B cell (primary cell): Measurements from ENCODE around the gene NPEPPS. TPM values are rescaled to one million over a fixed set of nuclear protein-coding genes. Genes with fewer than 3 reads are reported as not detected.

ENCODE experiments used
- ATAC-seq: fragments of 200-7000 bp; cut with Tn5 transposase; one replicate; pipeline ENCODE4 v1.10.0; 2021; ENCODE audit warnings: low read depth, mild to moderate bottlenecking, moderate number of reproducible peaks, moderate library complexity
- CTCF ChIA-PET: fragments of 350-600 bp; sonication (Branson Sonifier 250); formaldehyde crosslinking; loops from one replicate; lab custom pipeline; 2021; ENCODE audit warnings: antibody characterized with exemption, inconsistent platforms; lab: Charles Lee
- POLR2A ChIA-PET: fragments of 350-600 bp; sonication (Branson Sonifier 250); formaldehyde crosslinking; loops from one replicate; lab custom pipeline; 2021; ENCODE audit warnings: antibody characterized with exemption; lab: Charles Lee
- DNase-seq: peaks from one replicate; pipeline ENCODE4 v3.0.0; 2013
- H2AFZ ChIP-seq: 2 replicates; pipeline ENCODE4 v1.6.1; 2012; ENCODE audit warnings: mild to moderate bottlenecking, low read depth, low read length; ENCODE audit not compliant: insufficient read depth, poor library complexity, severe bottlenecking
- H3K27ac ChIP-seq, 2 donors: 1 replicate in 1 of 2; 2 replicates in 1 of 2; pipeline ENCODE4 v1.5.1; 2012 to 2013; ENCODE audit warnings: low read length in 2 of 2, mild to moderate bottlenecking in 2 of 2, moderate library complexity in 1 of 2
- H3K27me3 ChIP-seq, 4 experiments: fragments of 200-600 bp in 1 of 4; sonication (generic) in 1 of 4; replicated peaks in 1 of 4; 1 replicate in 2 of 4; 2 replicates in 2 of 4; pipeline versions ENCODE4 v1.6.1 to v1.7.0; 2013 to 2016; ENCODE audit warnings: low read length in 3 of 4, mild to moderate bottlenecking in 2 of 4, mixed read lengths in 1 of 4, moderate library complexity in 1 of 4; ENCODE audit not compliant: insufficient read depth in 4 of 4, control insufficient read depth in 3 of 4; ENCODE audit errors: control extremely low read depth in 1 of 4
- H3K36me3 ChIP-seq, 2 experiments: replicated peaks in 1 of 2; 1 replicate in 1 of 2; 2 replicates in 1 of 2; pipeline versions ENCODE4 v1.6.1 to v1.7.1; 2013; ENCODE audit warnings: low read length in 1 of 2; ENCODE audit not compliant: insufficient read depth in 2 of 2, control insufficient read depth in 1 of 2; ENCODE audit errors: control extremely low read depth in 1 of 2, extremely low read depth in 1 of 2
- H3K4me1 ChIP-seq, 2 donors: fragments of 200-600 bp in 1 of 2; sonication (generic) in 1 of 2; 1 replicate in 1 of 2; 2 replicates in 1 of 2; pipeline versions ENCODE4 v1.5.1 to v1.6.1; 2013 to 2017; ENCODE audit warnings: low read length in 2 of 2; ENCODE audit not compliant: control insufficient read depth in 2 of 2, insufficient read depth in 2 of 2
- H3K4me2 ChIP-seq: replicated peaks from 2 replicates; pipeline ENCODE3; 2012; ENCODE audit warnings: mild to moderate bottlenecking, low read depth, low read length; ENCODE audit not compliant: poor library complexity, severe bottlenecking
- H3K4me3 ChIP-seq, 5 experiments: fragments of 200-600 bp in 1 of 5; sonication (generic) in 1 of 5; 1 replicate in 3 of 5; 2 replicates in 2 of 5; pipeline versions ENCODE4 v1.5.1 to v1.7.0; 2011 to 2016; ENCODE audit warnings: low read length in 4 of 5, mild to moderate bottlenecking in 4 of 5, low read depth in 2 of 5, control low read depth in 1 of 5, moderate library complexity in 1 of 5; ENCODE audit not compliant: insufficient read depth in 1 of 5; ENCODE audit errors: control extremely low read depth in 1 of 5, extremely low read depth in 1 of 5
- H3K79me2 ChIP-seq: fragments of 200-600 bp; sonication (generic); one replicate; pipeline ENCODE4 v1.6.0; 2016; ENCODE audit warnings: low read length; ENCODE audit not compliant: control insufficient read depth, insufficient read depth
- H3K9ac ChIP-seq: fragments of 200-600 bp; sonication (generic); 2 replicates; pipeline ENCODE4 v1.6.1; 2017; ENCODE audit warnings: mild to moderate bottlenecking, low read length, moderate library complexity
- H3K9me3 ChIP-seq, 3 donors: one replicate each; pipeline versions ENCODE4 v1.6.1 to v1.7.1; 2013; ENCODE audit warnings: low read length in 2 of 3; ENCODE audit not compliant: control insufficient read depth in 2 of 3, insufficient read depth in 1 of 3; ENCODE audit errors: control extremely low read depth in 1 of 3
- H4K20me1 ChIP-seq: 2 replicates; pipeline ENCODE4 v1.6.0; 2012; ENCODE audit warnings: mild to moderate bottlenecking, low read length; ENCODE audit not compliant: insufficient read depth, control insufficient read depth, poor library complexity, severe bottlenecking
- H3K27ac Mint-ChIP-seq: one replicate; pipeline ENCODE4 v1.8.0; 2021; ENCODE audit warnings: mixed read lengths
- H3K27me3 Mint-ChIP-seq: one replicate; pipeline ENCODE4 v1.8.0; 2021; ENCODE audit warnings: mixed read lengths
- H3K4me1 Mint-ChIP-seq: one replicate; pipeline ENCODE4 v1.8.0; 2021; ENCODE audit warnings: mixed read lengths
- H3K4me3 Mint-ChIP-seq: one replicate; pipeline ENCODE4 v1.8.0; 2021; ENCODE audit warnings: mixed read lengths
- H3K9me3 Mint-ChIP-seq: one replicate; pipeline ENCODE4 v1.8.0; 2022; ENCODE audit warnings: mixed read lengths; ENCODE audit not compliant: insufficient read depth
- CTCF ChIP-seq: fragments of 200-600 bp; IDR thresholded peaks from one replicate; pipeline ENCODE4 v1.8.0; 2022; ENCODE audit warnings: antibody characterized with exemption, mild to moderate bottlenecking
- EZH2 ChIP-seq: IDR thresholded peaks from 2 replicates; pipeline ENCODE4 v1.6.1; 2012; ENCODE audit warnings: borderline replicate concordance, low read depth, mild to moderate bottlenecking, moderate library complexity, low read length; ENCODE audit not compliant: insufficient read depth, poor library complexity, severe bottlenecking
- WGBS: methylation state at CpG from one replicate; pipeline ENCODE4 v1.1.5; 2013; ENCODE audit warnings: missing lambda C conversion rate; ENCODE audit not compliant: insufficient coverage; 5-methylcytosine and 5-hydroxymethylcytosine counted together
- intact Hi-C: fragments of 100-400 bp; cut with micrococcal nuclease; formaldehyde crosslinking; loops from one replicate; pipeline ENCODE4 v1.10.0; 2022
- polyA plus RNA-seq: library from polyadenylated mRNA; depleted of rRNA; stranded (reverse); fragments of >200 nt; gene quantifications from 2 replicates; pipeline ENCODE4 v1.2.3, GENCODE V29; 2012
- total RNA-seq, 2 donors: library from RNA; stranded (reverse); fragments of 120-200 nt in 1 of 2; gene quantifications; 1 replicate in 1 of 2; 2 replicates in 1 of 2; pipeline versions ENCODE4 v1.2.3 to v1.2.4, GENCODE V29; 2013 to 2022

NPEPPS gene
- total and polyA plus RNA-seq, 2 donors (not counting 1 experiment from before 2014, with no cell fraction given): 47.8 to 160 TPM

- ChIA-PET POLR2A (no interaction called here), CTCF (no interaction called here)
- H3K27ac Mint-ChIP-seq: no peak overlapping the region
- intact Hi-C loops: no loop called here
- no peaks in the 10 kb centered on the region for H3K9me3 ChIP-seq
- H3K27me3 ChIP-seq: no peaks in the 10 kb centered on the region
- ATAC-seq (no peak), DNase-seq (no peak)
- H4K20me1 ChIP-seq: no peaks in the 10 kb centered on the region
- H3K27me3 Mint-ChIP-seq: no peaks in the 10 kb centered on the region
- H3K4me1 ChIP-seq: no peaks in the 10 kb centered on the region
- H3K27ac ChIP-seq: no peak overlapping the region
- no peak overlapping the region for H3K9ac ChIP-seq
- H3K9me3 Mint-ChIP-seq: no peaks in the 10 kb centered on the region
- H3K4me2 ChIP-seq: no peak overlapping the region
- TF ChIP-seq EZH2: no peak
- TF ChIP-seq CTCF: no peak
- H3K79me2 ChIP-seq: no peaks in the 10 kb centered on the region
- H2AFZ ChIP-seq: no peak overlapping the region
- 100% methylated on average over 1 of the region's 9 CpGs for WGBS
- H3K4me3 Mint-ChIP-seq: no peak overlapping the region
- peaks cover 14 to 41% of the 10 kb centered on the region in 2 experiments for H3K36me3 ChIP-seq
- no peak overlapping the region for H3K4me3 ChIP-seq
- no peaks in the 10 kb centered on the region for H3K4me1 Mint-ChIP-seq
Observed at GRCh38 chr17:47621293-47622179, 90.6 kb downstream of the NPEPPS start.

GRCh38 chr17:47622180-47622549 lies 91.3 kb downstream of the NPEPPS start:
- peaks cover 14 to 41% of the 10 kb centered on the region in 2 experiments for H3K36me3 ChIP-seq
- no peak overlapping the region for H3K4me2 ChIP-seq
- no peak overlapping the region for H3K27ac ChIP-seq
- no peak overlapping the region for H3K4me3 ChIP-seq
- DNase-seq: no peak
- no peak overlapping the region for H2AFZ ChIP-seq
- ATAC-seq: no peak
- no peaks in the 10 kb centered on the region for H4K20me1 ChIP-seq
- Mint-ChIP-seq H3K27ac (no peak overlapping the region), H3K4me3 (no peak overlapping the region), H3K4me1 (no peaks in the 10 kb centered on the region), H3K27me3 (no peaks in the 10 kb centered on the region), H3K9me3 (no peaks in the 10 kb centered on the region)
- no peak overlapping the region for H3K9ac ChIP-seq
- H3K27me3 ChIP-seq: no peaks in the 10 kb centered on the region
- POLR2A ChIA-PET: no interaction called here
- intact Hi-C loops: no loop called here
- no peaks in the 10 kb centered on the region for H3K79me2 ChIP-seq
- TF ChIP-seq EZH2 (no peak), CTCF (no peak)
- H3K9me3 ChIP-seq: no peaks in the 10 kb centered on the region
- no peaks in the 10 kb centered on the region for H3K4me1 ChIP-seq
- CTCF ChIA-PET: no interaction called here
- WGBS: no CpG with 5 or more reads among the region's 2 CpGs
